Smooth muscle cell of the brain vasculature (primary cell): ENCODE measurements around the gene SCARB1.

ENCODE experiments used
- DNase-seq: peaks from one replicate; pipeline ENCODE4 v3.0.0-alpha.2; 2012; ENCODE audit warnings: low read depth, low spot score

The SCARB1 gene

DNA sequence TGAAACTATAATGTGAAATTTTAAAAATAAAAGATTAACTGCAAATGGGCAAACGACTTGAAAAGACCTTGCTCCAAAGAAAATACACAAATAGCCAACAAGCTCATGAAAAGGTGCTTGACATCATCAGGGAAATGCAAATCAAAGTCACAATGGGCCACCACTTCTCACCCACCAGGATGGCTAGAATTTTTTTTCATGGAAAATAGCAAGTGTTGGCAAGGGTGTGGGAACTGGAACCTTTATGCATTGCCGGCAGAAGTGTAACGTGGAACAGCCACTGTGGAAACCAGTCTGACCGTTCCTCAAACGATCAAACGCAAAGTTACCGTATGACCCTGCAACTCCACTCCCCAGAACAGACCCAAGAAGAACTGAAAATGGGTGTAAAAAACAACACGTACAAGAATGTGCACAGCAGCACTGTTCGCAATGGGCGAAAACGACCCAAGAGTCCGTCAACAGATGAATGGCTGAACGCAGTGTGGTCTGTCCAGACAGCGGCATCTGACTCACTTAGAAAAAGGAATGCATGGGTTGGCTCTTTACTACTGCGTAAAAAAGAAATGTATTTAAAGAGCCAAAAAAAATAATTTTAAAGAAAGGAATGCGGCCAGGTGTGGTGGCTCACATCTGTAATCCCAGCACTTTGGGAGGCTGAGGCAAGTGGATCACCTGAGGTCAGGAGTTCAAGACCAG is 40.2 kb downstream of the SCARB1 start:
- no peak for DNase-seq

GRCh38 chr12:124822218-124822617 is 41.4 kb downstream of the SCARB1 start:
- DNase-seq = no peak

- no peak for DNase-seq
Observed at GRCh38 chr12:124821252-124822200, 42.1 kb downstream of the SCARB1 start.

- no peak for DNase-seq
Observed at GRCh38 chr12:124820199-124820598, 43.5 kb downstream of the SCARB1 start.

DNA sequence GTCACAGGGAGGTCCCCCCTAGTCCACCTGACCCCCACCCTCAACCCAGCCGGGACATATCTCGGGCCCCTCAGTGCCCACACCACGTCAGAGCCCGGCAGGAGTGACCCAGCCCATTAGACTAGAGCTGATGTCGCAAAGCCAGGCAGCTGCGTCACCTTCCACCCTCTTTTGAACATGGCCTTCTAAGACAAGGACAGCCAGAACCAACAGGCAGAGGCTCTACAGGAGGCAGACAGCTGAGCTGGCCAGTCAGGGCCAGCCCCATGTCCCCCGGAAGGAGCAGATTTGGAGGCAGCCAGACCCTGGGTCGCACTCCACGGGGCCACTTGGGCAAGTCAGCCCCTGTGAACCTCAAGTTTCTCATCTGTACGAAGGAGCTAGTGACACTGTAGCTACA is 44.1 kb downstream of the SCARB1 start:
- DNase-seq = no peak

- DNase-seq = no peak
Observed at GRCh38 chr12:124819080-124819479, 44.6 kb downstream of the SCARB1 start.

GRCh38 chr12:124817076-124818000 is 46.3 kb downstream of the SCARB1 start:
- no peak for DNase-seq

DNA sequence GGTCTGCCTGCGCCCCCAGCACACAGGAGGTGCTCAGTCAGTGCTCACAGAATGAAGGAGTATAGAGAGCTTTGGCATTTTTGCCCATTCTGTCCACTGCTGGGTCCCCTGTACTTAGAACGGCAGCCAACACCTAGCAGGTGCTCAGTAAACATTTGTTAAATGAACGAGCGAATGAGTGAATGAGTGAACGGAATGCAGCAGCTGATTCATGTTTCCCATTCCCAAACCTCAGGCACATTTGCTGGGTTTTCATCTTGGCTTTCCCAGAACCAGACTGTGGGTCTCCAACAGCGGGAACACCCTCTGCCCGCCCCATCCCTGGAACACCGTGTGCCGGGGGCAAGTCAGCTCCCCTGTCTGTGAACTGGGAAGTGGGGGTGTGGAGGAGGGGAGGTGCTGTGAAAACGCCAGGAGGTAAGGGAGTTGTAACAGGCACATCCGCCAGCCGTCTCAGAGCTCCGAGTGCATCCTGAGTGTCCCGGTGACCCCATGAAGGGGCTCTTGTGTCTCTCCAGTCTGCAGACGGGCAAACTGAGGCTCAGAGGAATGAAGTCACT is 47.3 kb downstream of the SCARB1 start:
- DNase-seq = no peak

- DNase-seq = no peak
Observed at GRCh38 chr12:124814741-124815613, 48.7 kb downstream of the SCARB1 start.

GRCh38 chr12:124813782-124814181 is 49.9 kb downstream of the SCARB1 start:
- no peak for DNase-seq

- no peak for DNase-seq
Observed at GRCh38 chr12:124812979-124813378, 50.7 kb downstream of the SCARB1 start.

DNA sequence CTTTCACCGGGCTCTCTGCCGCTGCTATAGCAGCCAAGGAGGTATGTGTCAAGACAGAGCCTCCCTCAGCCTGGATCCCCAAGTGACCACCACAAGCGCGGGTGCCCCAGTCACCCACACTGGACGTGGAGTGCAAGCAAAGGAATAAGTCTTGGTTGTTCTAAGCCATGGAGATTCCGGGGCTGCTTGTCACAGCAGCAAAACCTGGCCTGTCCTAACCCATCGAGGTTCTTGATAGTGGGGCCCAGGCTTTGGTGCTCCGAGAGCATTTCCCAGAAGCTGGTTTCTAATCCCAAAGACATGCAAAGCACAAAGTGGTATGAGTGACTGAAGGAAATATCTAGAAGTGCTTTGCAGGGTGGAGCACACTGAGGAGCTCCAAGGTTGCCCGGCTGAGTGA is 51.3 kb downstream of the SCARB1 start:
- DNase-seq = no peak

GRCh38 chr12:124811633-124812032 is 52.0 kb downstream of the SCARB1 start:
- DNase-seq = no peak

DNA sequence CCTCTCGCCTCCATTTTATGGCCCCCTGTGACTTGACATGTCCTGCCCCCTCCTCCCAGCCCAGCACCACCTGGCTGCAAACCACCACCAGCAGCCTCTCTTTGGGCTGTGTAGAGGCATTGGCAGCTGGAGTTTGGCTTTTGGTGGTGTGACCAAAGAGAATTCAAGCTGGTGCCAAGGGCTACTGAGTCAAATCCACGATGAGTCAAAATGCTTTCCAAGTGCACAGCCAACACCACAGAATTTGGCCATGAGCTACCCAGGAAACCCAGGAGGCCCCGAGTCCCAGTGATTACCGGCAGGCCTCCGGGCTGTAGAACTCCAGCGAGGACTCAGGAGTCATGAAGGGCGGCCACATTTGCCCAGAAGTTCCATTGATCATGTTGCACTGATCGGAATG is 53.8 kb downstream of the SCARB1 start:
- no peak for DNase-seq

DNA sequence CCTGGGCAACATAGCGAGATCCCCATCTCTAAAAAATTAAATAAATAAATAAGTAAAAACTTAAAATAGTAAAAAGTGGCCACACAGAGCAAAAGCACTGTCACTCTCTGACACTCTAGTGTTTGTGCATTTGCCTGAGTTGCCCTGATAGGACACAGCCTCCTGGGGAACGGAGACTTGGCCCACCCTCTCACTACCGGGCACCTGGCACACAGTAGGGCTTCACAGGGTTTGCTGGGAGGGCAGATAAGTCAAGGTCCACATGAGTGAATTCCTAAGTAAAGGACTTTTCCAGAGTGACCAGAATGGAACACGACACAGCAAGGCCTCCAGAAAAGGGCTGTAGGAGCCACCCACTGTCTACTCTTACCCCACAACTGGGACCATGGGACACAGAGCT is 54.3 kb downstream of the SCARB1 start:
- no peak for DNase-seq

- DNase-seq = no peak
Observed at GRCh38 chr12:124808272-124808671, 55.4 kb downstream of the SCARB1 start.

DNA sequence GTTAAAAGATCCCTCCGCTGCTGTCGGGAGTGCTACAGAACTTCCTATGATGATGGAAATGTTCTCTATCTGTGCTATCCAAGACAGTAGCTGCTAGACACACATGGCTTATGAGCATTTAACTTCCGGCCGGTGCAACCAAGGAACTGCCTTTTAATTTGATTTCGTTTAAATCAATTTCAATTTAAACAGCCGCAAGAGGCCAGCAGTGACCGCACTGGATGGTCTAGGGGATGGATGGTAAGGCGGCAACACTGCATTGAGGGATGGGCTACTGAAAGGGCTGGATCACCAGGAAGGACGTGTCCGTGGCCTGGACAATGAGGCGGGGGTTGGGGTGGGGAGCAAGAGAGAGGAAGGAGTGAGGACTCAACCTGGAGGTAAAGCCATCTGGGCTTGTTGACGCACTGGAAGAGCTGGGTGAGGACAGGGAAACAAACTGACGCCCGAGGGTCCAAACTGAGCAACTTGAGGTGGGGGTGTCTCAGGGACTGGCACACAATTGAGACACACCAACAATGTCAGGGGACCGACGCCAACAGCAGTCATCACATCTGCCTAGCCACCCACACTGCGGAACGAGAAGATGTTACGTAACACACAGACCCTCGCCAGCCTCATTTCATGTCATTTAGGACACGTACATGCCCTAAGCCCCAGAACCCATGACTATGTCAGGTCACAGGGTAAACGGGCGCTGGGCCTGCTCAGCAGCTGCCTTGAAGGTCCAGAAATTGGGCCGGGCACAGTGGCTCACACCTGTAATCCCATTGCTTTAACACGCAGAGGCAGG is 57.6 kb downstream of the SCARB1 start:
- no peak for DNase-seq

- DNase-seq = no peak
Observed at GRCh38 chr12:124805050-124805449, 58.6 kb downstream of the SCARB1 start.

GRCh38 chr12:124804011-124804621 is 59.5 kb downstream of the SCARB1 start:
- no peak for DNase-seq
